ENCODE measurements around the gene FAM110C.

GRCh38 chr2:66853-67252 lies 20.5 kb upstream of the FAM110C start:
- TF ChIP-seq ZFP30 (CRISPR knock-in tag; IDR thresholded peaks at IDR 0.05) (no peak), PATZ1 (CRISPR knock-in tag; IDR thresholded peaks at IDR 0.05; ENCODE audit: borderline replicate concordance) (no peak), ISL1 (CRISPR knock-in tag; IDR thresholded peaks at IDR 0.05) (no peak), GLIS3 (CRISPR knock-in tag; IDR thresholded peaks at IDR 0.05) (no peak), ARNTL (CRISPR knock-in tag; IDR thresholded peaks at IDR 0.05; ENCODE audit: borderline replicate concordance, low read depth) (no peak), ZNF70 (CRISPR knock-in tag; IDR thresholded peaks at IDR 0.05) (no peak), CSRNP3 (CRISPR knock-in tag; IDR thresholded peaks at IDR 0.05) (no peak), OSR1 (CRISPR knock-in tag; IDR thresholded peaks at IDR 0.05) (no peak), SNAI2 (CRISPR knock-in tag; IDR thresholded peaks at IDR 0.05) (no peak), ZC3H10 (CRISPR knock-in tag; IDR thresholded peaks at IDR 0.05) (no peak), TSHZ2 (CRISPR knock-in tag; IDR thresholded peaks at IDR 0.05) (no peak), CREB5 (CRISPR knock-in tag; IDR thresholded peaks at IDR 0.05; ENCODE audit: low read depth) (no peak), ZNF565 (CRISPR knock-in tag; conservative IDR thresholded peaks at IDR 0.05; ENCODE audit: low read depth) (no peak)

Measured in SK-N-SH treated with all-trans-retinoic acid at 6 μM for 48 hours (cell line).